ENCODE results near the gene RCL1. TPM values are rescaled to one million over a fixed set of nuclear protein-coding genes. Genes with fewer than 3 reads are reported as not detected.

The RCL1 gene
- total RNA-seq, 1 experiment from 2014 or later: 21.5 TPM

- in situ Hi-C loops (cut with HindIII; ENCODE audit: low pct_unique_long_range_greater_than_20kb, low sequenced_read_pairs): no loop called here
- DNase-seq (ENCODE audit: low read depth, low spot score): no peak
Observed at GRCh38 chr9:4831119-4831518, 38.4 kb downstream of the RCL1 start.

DNA sequence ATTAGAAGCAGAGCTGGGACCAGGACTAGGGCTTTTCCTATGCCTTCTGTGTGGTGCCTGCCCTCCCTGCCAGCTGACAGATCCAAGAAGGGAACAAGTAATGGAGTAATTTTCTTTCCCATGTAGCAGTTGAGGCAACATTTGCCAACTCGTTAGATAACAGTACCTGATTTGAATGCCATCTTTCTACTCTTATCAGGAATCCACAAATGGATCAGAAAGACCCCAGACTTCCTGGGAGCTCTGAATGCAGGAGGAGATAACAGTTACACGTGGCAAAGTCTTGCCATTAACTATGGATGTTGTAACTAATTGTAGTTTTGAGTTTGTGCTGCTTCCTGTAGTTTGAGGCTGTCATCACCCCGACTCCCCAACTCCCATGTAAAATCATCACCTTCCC, 39.2 kb downstream of the RCL1 start:
- in situ Hi-C loops (cut with HindIII; ENCODE audit: low pct_unique_long_range_greater_than_20kb, low sequenced_read_pairs): no loop called here
- no peak for DNase-seq (ENCODE audit: low read depth, low spot score)

DNA sequence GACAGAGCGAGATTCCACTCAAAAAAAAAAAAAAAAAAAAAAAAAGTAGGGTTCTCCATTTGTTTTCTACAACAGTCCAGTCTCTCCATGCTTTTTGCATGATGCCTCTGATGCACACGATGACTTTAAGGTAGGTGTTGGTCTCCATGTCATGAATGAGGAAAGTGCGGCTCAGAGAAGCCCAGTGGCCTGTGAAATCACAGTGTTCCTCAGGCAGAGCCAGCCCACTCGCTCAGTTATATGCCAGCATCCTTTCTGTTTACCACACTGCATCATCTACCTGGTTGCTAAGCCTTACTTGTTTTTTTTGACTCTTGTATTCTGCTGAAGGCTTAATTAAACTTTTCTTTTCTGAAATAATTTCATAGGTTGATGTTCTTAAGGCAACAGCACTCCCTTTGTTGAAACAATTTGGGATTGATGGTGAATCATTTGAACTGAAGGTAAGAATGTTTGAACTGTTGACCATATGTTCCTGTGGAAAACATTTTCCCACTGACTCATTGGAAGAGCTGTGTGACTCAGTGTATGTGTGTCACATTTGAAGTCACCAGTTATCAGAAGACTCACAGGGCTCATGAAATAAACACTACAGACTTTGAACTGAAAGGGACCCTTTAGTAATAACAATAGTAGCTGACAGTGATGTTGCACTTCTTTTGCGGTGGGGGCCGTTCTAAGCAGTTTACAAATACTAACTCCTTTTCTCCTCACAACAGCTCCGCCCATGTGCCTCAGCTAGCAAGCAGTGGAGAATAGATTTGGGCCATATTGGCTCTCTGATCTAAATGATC, 40.2 kb downstream of the RCL1 start:
- in situ Hi-C loops (cut with HindIII; ENCODE audit: low pct_unique_long_range_greater_than_20kb, low sequenced_read_pairs): no loop called here
- DNase-seq (ENCODE audit: low read depth, low spot score): peak; percentile 73

DNA sequence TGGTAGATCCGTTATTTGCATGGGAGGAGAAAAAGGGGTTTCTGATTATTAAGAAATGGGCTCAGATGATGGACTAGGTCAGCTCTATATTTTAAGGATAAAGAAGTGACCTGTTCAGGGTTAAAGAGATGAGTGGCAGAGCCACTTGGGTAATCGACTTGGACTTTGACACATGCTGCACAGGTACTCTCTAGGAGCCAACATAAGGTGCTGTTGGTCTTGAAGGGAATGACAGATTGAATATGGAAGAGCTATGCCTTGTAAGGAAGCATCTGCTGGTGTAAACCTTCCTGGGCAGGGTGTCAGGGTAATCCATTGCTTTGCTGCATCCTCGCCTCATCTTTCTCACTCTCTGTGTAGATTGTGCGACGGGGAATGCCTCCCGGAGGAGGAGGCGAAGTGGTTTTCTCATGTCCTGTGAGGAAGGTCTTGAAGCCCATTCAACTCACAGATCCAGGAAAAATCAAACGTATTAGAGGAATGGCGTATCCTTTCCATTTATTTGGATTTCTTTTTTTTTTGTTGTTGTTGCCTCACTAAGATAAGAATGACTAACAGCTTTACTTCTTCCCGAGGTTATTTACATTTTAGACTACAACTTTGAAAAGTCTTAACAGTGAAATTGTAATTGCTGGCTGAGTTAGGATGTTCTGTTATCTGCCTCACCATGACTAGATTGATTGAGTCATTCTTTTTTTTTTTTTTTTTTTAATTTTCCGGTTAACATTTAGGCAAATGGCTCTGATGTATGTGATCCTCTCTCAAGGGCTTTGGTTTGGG, 41.2 kb downstream of the RCL1 start:
- DNase-seq (ENCODE audit: low read depth, low spot score): no peak
- in situ Hi-C loops (cut with HindIII; ENCODE audit: low pct_unique_long_range_greater_than_20kb, low sequenced_read_pairs): no loop called here

GRCh38 chr9:4836676-4837075, 43.9 kb downstream of the RCL1 start:
- no peak for DNase-seq (ENCODE audit: low read depth, low spot score)
- in situ Hi-C loops (cut with HindIII; ENCODE audit: low pct_unique_long_range_greater_than_20kb, low sequenced_read_pairs): no loop called here

DNA sequence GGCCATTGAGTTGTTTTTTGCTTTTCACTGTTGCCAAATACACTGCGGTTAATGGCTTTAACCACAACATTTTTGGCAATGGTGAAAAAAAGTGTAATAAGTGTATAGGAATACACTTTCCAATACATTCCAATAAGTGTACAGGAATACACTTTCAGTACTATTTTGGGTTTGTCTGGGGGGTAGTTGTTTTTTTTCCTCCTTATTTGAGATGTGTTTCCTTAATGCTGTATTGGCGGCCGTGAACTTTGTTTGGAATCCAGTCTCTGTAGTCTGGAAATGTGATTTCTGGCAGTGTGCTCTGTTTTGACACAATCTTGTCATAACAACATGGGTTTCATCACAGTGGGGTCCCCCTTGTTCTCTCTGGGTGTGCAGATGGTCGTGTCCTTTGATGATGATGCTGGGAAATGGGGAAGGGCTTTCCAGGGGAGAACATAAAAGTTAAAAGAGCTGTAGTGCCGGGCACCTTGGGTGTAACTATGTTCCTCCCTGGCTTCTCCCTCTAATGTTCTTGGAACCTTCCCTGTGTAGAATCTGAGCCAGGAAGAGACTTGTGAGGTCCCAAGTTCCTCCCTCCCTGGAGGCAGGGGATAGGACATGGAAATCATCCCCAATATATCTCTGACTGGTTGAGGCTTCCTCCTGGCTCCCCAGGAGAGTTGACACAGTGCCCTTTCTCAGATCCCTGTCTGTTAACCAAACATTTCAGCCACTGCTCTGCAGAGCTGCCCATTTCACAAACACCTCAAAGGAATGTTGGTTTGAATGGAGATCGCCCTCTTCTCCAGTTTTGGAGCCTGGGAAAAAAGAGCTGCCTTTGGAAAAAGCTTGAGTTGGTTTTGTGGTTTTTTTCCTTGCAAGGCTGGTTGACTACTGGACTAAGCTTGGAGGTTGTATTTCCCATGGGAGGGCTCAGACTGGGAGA, 44.8 kb downstream of the RCL1 start:
- in situ Hi-C loops (cut with HindIII; ENCODE audit: low pct_unique_long_range_greater_than_20kb, low sequenced_read_pairs): no loop called here
- no peak for DNase-seq (ENCODE audit: low read depth, low spot score)

- DNase-seq (ENCODE audit: low read depth, low spot score): peak; percentile 1
- in situ Hi-C loops (cut with HindIII; ENCODE audit: low pct_unique_long_range_greater_than_20kb, low sequenced_read_pairs): no loop called here
Observed at GRCh38 chr9:4838189-4838546, 45.4 kb downstream of the RCL1 start.

DNA sequence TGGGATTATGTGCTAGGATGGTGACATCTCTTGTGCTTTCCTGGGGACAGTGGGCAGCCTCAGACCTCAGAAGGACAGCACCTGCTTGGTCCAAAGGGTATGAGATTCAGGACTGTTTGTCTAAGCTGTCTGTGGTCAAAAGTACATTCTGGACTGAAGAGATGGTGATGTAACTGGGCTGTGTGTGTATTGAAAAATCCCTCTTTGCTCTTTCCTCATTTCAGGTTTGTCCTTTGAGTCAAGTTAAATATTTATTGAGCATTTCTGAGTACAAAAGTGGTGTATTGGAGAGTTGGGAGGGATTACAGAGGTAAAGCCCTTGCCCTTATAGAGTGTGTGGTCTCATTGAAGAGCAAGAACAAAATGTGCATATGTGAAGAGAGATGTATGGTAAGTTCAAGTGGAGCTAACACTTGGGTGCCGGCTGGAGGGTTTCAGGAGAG, 46.7 kb downstream of the RCL1 start:
- in situ Hi-C loops (cut with HindIII; ENCODE audit: low pct_unique_long_range_greater_than_20kb, low sequenced_read_pairs): no loop called here
- DNase-seq (ENCODE audit: low read depth, low spot score): no peak

- DNase-seq (ENCODE audit: low read depth, low spot score): no peak
- in situ Hi-C loops (cut with HindIII; ENCODE audit: low pct_unique_long_range_greater_than_20kb, low sequenced_read_pairs): no loop called here
Observed at GRCh38 chr9:4840018-4840417, 47.3 kb downstream of the RCL1 start.

GRCh38 chr9:4842213-4842612, 49.5 kb downstream of the RCL1 start:
- in situ Hi-C loops (cut with HindIII; ENCODE audit: low pct_unique_long_range_greater_than_20kb, low sequenced_read_pairs): no loop called here
- DNase-seq (ENCODE audit: low read depth, low spot score): no peak

DNA sequence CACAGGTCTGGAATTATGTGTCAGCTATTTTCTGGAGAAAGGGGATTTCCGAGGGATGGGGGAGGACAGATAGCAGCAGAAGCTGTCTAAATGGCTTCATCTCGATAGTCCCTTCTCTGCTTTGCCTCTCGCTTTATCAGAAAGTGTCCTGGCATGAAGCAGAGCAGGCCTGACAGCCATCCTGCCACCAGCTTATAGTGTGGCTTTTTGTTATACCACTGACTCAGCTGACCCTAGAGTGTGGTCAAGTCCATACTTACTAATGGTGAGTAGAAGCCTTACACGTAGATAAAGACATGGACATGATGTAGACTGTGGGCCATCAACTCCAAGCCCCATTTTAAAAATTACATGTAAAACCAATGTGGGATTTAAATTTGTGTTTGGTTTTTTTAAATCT, 50.0 kb downstream of the RCL1 start:
- no peak for DNase-seq (ENCODE audit: low read depth, low spot score)
- in situ Hi-C loops (cut with HindIII; ENCODE audit: low pct_unique_long_range_greater_than_20kb, low sequenced_read_pairs): no loop called here

DNA sequence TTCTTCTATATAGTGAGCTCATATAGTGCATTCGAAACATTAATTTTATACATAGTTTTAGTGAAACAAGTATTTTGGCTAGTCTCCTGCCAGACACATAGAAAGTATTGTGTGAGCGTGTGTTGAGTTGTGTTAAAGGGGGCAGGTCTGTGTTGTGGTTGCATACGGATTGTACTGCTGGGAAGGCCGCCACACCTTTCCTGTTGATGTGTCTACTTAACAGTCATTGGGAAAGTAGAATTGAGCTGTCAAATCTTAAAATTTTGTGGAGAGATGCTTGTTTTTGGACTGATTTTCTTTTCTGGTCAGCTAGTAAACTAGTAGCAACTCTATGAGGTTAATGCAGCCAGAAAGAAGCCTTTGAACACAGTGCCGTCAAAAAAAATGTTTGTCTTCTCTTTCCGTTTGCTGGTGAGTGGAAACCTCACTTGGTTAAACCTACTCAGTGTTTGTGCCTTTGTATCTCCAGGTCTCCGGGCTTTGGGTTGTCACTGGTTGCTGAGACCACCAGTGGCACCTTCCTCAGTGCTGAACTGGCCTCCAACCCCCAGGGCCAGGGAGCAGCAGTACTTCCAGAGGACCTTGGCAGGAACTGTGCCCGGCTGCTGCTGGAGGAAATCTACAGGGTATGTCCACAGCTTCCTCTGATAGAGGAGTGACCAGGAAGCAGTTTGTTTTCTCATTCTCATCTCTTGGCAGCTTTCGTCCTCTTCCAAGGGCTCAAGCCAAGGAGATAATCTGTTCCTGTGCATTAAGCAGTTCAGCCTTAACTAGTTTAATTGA, 51.5 kb downstream of the RCL1 start:
- DNase-seq (ENCODE audit: low read depth, low spot score): no peak
- in situ Hi-C loops (cut with HindIII; ENCODE audit: low pct_unique_long_range_greater_than_20kb, low sequenced_read_pairs): no loop called here

GRCh38 chr9:4849369-4849768, 56.6 kb downstream of the RCL1 start:
- in situ Hi-C loops (cut with HindIII; ENCODE audit: low pct_unique_long_range_greater_than_20kb, low sequenced_read_pairs): no loop called here
- no peak for DNase-seq (ENCODE audit: low read depth, low spot score)

GRCh38 chr9:4850603-4851310, 58.0 kb downstream of the RCL1 start:
- in situ Hi-C loops (cut with HindIII; ENCODE audit: low pct_unique_long_range_greater_than_20kb, low sequenced_read_pairs): no loop called here

GRCh38 chr9:4852419-4852818, 59.7 kb downstream of the RCL1 start:
- in situ Hi-C loops (cut with HindIII; ENCODE audit: low pct_unique_long_range_greater_than_20kb, low sequenced_read_pairs): no loop called here
- DNase-seq (ENCODE audit: low read depth, low spot score): no peak

More at GRCh38 chr9:4850603-4851310, 58.0 kb downstream of the RCL1 start:
- no peak for DNase-seq (ENCODE audit: low read depth, low spot score)

DNA sequence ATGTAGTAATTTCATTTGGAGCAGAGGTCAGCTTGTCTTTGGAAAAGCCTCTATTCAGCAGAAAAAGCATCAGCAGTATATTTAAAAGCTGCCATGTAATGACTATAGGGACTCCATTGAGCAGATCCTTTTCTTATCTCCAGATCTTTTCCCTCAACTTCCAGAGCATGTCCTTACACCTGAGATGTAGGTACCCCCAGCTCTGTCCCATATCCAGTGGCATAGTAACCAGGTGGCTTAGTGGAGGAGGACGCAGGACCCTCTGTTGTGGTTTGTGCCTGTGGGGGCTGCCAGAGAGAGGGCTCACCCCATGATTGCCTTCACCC, 61.5 kb downstream of the RCL1 start:
- in situ Hi-C loops (cut with HindIII; ENCODE audit: low pct_unique_long_range_greater_than_20kb, low sequenced_read_pairs): no loop called here

GRCh38 chr9:4855841-4856240, 63.1 kb downstream of the RCL1 start:
- in situ Hi-C loops (cut with HindIII; ENCODE audit: low pct_unique_long_range_greater_than_20kb, low sequenced_read_pairs): no loop called here
- DNase-seq (ENCODE audit: low read depth, low spot score): no peak

More for the DNA sequence above, 61.5 kb downstream of the RCL1 start:
- DNase-seq (ENCODE audit: low read depth, low spot score): no peak
